Vagina (tissue), 2 donors: ENCODE data around the gene CCNDBP1.

Experiments
- POLR2A ChIP-seq, 2 donors: fragments of 450-650 bp; IDR thresholded peaks; one replicate each; pipeline ENCODE4 v1.6.1; 2017; ENCODE audit warnings: antibody characterized with exemption in 2 of 2, mild to moderate bottlenecking in 2 of 2, moderate library complexity in 2 of 2
- POLR2AphosphoS5 ChIP-seq, 2 donors: sonication (generic); formaldehyde crosslinking; IDR thresholded peaks; one replicate each; pipeline ENCODE4 v1.9.0; 2017; ENCODE audit warnings: antibody characterized with exemption in 2 of 2, mild to moderate bottlenecking in 2 of 2, low read depth in 1 of 2; ENCODE audit not compliant: insufficient read depth in 1 of 2
- TF ChIP-seq, protein P1 (sequence below), 3 experiments: fragments of 450-650 bp in 2 of 3; fragments of 200-600 bp in 1 of 3; sonication (generic) in 1 of 3; IDR thresholded peaks; one replicate each; pipeline ENCODE4 v1.5.1; 2017 to 2019; ENCODE audit warnings: antibody characterized with exemption in 3 of 3, mild to moderate bottlenecking in 2 of 3, moderate library complexity in 2 of 3

DNA sequence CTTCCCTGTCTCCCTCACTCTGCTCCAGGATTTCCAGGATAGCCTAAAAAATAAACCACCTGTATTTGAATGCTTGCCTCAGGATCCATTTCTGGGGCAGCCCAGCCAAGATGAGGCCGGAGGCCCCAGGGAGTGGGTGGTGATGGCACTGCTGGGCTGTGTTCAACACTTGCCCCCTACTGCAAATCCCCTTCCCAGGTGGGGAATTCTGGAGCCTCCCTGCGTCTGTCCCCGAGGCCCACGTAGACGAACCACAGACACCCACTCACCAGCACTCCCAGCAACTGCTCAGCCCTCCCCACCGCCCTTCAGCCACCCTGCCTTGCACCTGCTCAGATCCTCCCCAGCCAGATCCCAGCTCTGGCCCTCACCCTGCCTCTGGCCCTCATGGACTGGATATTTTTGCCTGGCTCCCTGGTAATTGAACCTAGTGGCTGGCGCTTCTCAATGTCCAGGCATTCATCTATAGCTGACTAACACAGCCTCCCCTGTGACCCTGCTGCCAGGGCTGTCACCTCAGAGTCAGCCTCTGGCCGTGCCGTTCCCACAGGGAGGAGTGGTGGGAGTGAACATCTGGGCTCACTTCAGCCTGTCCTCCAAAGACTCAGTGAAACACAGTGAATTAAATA, 52.8 kb downstream of the CCNDBP1 start:
- TF ChIP-seq POLR2A (IDR thresholded peaks at IDR 0.05), result no peak
- no peak for TF ChIP-seq POLR2AphosphoS5 (IDR thresholded peaks at IDR 0.05; ENCODE audit: insufficient read depth in 1 of 2, low read depth in 1 of 2)
- TF ChIP-seq, protein P1, sequence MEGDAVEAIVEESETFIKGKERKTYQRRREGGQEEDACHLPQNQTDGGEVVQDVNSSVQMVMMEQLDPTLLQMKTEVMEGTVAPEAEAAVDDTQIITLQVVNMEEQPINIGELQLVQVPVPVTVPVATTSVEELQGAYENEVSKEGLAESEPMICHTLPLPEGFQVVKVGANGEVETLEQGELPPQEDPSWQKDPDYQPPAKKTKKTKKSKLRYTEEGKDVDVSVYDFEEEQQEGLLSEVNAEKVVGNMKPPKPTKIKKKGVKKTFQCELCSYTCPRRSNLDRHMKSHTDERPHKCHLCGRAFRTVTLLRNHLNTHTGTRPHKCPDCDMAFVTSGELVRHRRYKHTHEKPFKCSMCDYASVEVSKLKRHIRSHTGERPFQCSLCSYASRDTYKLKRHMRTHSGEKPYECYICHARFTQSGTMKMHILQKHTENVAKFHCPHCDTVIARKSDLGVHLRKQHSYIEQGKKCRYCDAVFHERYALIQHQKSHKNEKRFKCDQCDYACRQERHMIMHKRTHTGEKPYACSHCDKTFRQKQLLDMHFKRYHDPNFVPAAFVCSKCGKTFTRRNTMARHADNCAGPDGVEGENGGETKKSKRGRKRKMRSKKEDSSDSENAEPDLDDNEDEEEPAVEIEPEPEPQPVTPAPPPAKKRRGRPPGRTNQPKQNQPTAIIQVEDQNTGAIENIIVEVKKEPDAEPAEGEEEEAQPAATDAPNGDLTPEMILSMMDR (IDR thresholded peaks at IDR 0.05), result no peak
